Osteoblast (primary cell): ENCODE measurements around the gene SNRNP27. TPM values are rescaled to one million over a fixed set of nuclear protein-coding genes. Genes with fewer than 3 reads are reported as not detected.

Source experiments
- DNase-seq: peaks from one replicate; pipeline ENCODE4 v3.0.0; 2011; ENCODE audit warnings: low spot score, mixed read lengths; ENCODE audit not compliant: insufficient read length; ENCODE audit errors: missing footprints
- H2AFZ ChIP-seq: 2 replicates; pipeline ENCODE4 v1.6.0; 2011; ENCODE audit warnings: mild to moderate bottlenecking, low read length
- H3K27ac ChIP-seq: 2 replicates; pipeline ENCODE4 v1.5.1; 2011; ENCODE audit warnings: mild to moderate bottlenecking, low read depth, low read length, moderate library complexity
- H3K27me3 ChIP-seq: 2 replicates; pipeline ENCODE4 v1.6.0; 2012; ENCODE audit warnings: mild to moderate bottlenecking, control low read depth, inconsistent platforms, low read length, moderate library complexity; ENCODE audit not compliant: insufficient read depth
- H3K36me3 ChIP-seq: 2 replicates; pipeline ENCODE4 v1.5.1; 2011; ENCODE audit warnings: mild to moderate bottlenecking, low read length, control low read depth, moderate library complexity; ENCODE audit not compliant: insufficient read depth
- H3K4me1 ChIP-seq: 2 replicates; pipeline ENCODE4 v1.5.1; 2011; ENCODE audit warnings: mild to moderate bottlenecking, low read length, control low read depth, moderate library complexity; ENCODE audit not compliant: insufficient read depth
- H3K4me2 ChIP-seq: 2 replicates; pipeline ENCODE4 v1.6.0; 2011; ENCODE audit warnings: mild to moderate bottlenecking, low read length; ENCODE audit not compliant: insufficient read depth
- H3K4me3 ChIP-seq: fragments of 200-600 bp; sonication (generic); 3 replicates; pipeline ENCODE4 v1.5.1; 2012; ENCODE audit warnings: mild to moderate bottlenecking, low read length, inconsistent platforms; ENCODE audit not compliant: insufficient read depth
- H3K79me2 ChIP-seq: 2 replicates; pipeline ENCODE4 v1.6.0; 2012; ENCODE audit warnings: mild to moderate bottlenecking, low read length, control low read depth, inconsistent platforms; ENCODE audit not compliant: insufficient read depth
- H3K9me3 ChIP-seq: 2 replicates; pipeline ENCODE4 v1.5.1; 2011; ENCODE audit warnings: low read depth, low read length, control low read depth
- H4K20me1 ChIP-seq: 2 replicates; pipeline ENCODE4 v1.6.0; 2012; ENCODE audit warnings: mild to moderate bottlenecking, low read length, control low read depth; ENCODE audit not compliant: insufficient read depth
- total RNA-seq: library from RNA; depleted of rRNA; stranded (reverse); fragments of >200 nt; gene quantifications from 2 replicates; pipeline ENCODE4 v1.2.3, GENCODE V29; 2012
- TF ChIP-seq, protein P1 (sequence below): IDR thresholded peaks from 2 replicates; pipeline ENCODE4 v1.5.1; 2011; ENCODE audit warnings: mild to moderate bottlenecking, low read depth, low read length, moderate library complexity; ENCODE audit errors: extremely low read depth

The SNRNP27 gene
- total RNA-seq, 1 donor = 35.1 TPM

DNA sequence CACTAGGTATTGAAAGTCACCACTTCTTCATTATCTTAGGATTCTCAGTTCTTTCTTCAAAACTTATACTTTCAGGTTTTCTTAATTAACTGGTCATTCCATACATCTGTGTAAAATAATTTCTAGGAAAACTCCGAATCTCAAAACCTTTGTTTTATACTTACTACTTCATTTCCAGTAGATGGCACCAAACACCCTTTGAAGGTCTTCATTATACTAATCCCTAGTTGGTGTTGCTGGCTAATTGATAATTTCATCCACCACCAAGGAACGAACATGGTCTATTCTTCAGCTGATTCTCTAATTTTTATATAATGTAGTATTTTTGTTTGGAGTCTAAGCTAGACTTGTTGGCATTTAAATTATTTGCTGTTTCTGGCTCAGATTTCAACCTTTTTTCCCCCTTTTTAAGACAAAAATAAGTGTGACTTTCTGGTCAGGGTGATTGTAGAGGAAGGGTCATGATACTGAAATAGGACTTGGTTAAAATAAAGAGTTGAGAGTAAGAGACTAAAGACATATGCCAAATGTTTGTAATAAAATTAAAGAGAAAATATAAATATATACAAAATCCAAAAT, 18.3 kb downstream of the SNRNP27 start:
- H3K79me2 ChIP-seq = peaks cover 21% of the 10 kb centered on the region
- H3K4me3 ChIP-seq = no peak overlapping the region
- H3K4me2 ChIP-seq = no peak overlapping the region
- no peaks in the 10 kb centered on the region for H4K20me1 ChIP-seq
- H3K27ac ChIP-seq = peak overlapping the region; percentile 39
- H2AFZ ChIP-seq = no peak overlapping the region
- no peaks in the 10 kb centered on the region for H3K27me3 ChIP-seq
- no peak for DNase-seq
- TF ChIP-seq, protein P1, sequence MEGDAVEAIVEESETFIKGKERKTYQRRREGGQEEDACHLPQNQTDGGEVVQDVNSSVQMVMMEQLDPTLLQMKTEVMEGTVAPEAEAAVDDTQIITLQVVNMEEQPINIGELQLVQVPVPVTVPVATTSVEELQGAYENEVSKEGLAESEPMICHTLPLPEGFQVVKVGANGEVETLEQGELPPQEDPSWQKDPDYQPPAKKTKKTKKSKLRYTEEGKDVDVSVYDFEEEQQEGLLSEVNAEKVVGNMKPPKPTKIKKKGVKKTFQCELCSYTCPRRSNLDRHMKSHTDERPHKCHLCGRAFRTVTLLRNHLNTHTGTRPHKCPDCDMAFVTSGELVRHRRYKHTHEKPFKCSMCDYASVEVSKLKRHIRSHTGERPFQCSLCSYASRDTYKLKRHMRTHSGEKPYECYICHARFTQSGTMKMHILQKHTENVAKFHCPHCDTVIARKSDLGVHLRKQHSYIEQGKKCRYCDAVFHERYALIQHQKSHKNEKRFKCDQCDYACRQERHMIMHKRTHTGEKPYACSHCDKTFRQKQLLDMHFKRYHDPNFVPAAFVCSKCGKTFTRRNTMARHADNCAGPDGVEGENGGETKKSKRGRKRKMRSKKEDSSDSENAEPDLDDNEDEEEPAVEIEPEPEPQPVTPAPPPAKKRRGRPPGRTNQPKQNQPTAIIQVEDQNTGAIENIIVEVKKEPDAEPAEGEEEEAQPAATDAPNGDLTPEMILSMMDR = peak; percentile 57
- H3K36me3 ChIP-seq = peaks cover 39% of the 10 kb centered on the region
- no peaks in the 10 kb centered on the region for H3K9me3 ChIP-seq
- peaks cover 23% of the 10 kb centered on the region for H3K4me1 ChIP-seq

DNA sequence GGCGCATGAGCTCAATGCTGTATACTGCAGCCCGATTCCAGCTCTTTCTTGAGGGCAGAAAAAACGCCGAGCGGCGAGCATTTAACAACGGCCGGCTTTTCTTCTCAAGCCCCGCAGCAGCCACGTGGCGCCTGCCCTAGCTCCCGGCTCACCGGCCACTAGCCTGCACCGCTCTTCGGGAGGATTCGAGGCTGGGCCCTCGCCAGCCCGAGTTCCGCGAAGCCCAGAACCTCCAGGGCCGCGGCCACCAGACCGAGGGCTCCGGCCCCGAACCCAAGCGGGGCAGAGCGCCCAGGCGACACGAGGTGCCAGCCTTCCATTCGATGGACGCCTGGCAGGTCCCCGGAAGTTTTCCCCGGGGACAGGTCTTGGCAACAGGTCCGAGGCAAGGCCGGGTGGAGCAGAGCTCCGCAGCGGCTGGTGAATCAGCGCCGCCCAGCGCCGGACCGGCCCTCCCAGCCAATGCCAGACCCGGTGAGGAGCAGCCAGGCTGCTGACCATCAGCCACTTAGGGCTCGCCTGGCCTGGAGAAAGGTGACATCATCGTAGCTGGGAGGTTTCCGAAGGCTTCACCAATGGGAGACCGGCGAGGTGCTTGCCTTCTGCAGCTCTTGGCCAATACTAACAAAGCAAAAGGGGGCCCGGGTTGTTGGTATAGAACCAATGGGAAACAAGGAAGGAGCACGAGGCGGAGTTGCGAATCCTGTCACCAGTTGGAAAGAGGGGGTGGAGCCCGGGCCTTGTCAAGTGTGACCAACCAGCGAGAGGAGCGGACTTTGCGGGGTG, 20.6 kb downstream of the SNRNP27 start:
- Histone ChIP-seq H3K27ac (peak overlapping the region; percentile 93), H3K4me3 (peak overlapping the region; percentile 81), H3K27me3 (no peaks in the 10 kb centered on the region), H3K4me1 (peaks cover 34% of the 10 kb centered on the region), H3K9me3 (no peaks in the 10 kb centered on the region), H3K79me2 (peaks cover 28% of the 10 kb centered on the region), H3K4me2 (peak overlapping the region; percentile 93), H3K36me3 (peaks cover 24% of the 10 kb centered on the region), H4K20me1 (no peaks in the 10 kb centered on the region), H2AFZ (peak overlapping the region; percentile 72)
- DNase-seq = peak; percentile 97
- TF ChIP-seq, protein P1 = no peak

DNA sequence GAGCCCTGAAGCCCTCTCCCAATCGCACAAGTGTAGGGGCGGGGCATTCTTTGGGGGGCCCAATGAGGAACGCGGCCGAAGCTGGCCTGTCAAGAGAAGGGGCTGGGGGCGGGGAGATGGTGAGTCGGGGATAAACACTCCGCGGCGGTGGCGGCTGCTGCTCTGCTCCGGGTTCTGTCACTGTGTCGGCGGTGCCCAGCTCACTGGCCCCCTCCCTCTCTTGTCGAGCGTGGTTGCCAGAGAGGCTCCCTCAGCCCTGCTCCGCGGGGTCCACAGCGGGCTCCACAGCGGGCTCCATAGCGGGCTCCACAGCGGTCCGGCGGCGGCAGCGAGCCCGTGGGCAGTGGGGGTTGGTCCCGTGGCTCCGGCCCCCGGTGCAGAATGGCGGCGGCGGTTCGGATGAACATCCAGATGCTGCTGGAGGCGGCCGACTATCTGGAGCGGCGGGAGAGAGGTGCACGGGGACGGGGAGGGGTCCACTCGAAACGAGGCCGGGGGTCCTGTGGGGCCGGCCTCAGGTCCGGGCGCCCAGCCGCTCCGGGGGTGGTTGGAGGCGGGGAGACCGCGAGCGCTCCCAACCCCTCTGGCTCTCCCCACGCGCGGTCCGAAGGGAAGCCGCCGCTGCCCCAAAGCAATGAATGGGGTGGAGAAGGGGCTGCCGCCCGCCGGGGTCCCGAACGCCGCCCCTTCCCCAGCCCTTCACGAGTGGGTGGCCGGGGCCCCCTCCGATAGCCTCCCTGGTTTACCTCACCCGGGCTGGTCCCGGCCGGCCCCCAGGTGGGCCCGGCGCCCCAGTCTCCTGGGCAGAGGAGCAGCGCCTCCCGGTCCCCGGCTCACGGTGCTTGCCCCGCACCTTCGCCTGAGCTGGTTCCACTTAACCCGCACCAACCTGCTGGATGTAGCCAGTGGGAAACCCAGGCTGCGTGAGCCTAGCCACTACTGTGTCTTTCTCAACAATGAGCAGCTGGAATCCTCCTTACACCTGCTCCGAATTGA, 21.5 kb downstream of the SNRNP27 start, which contains the start of gene MXD1:
MXD1 (plus strand) TSS at position 160 of the 996 bp plus-strand sequence; CDS start at position 382, 222 bp downstream.
- peaks cover 34% of the 10 kb centered on the region for H3K4me1 ChIP-seq
- TF ChIP-seq, protein P1 = no peak
- no peaks in the 10 kb centered on the region for H4K20me1 ChIP-seq
- peak within 1 kb of the TSS; percentile 91 for H3K4me3 ChIP-seq
- peaks cover 24% of the 10 kb centered on the region for H3K36me3 ChIP-seq
- H2AFZ ChIP-seq = peak within 1 kb of the TSS; percentile 72
- H3K27ac ChIP-seq = peak within 1 kb of the TSS; percentile 93
- H3K79me2 ChIP-seq = peaks cover 30% of the 10 kb centered on the region
- H3K27me3 ChIP-seq = no peaks in the 10 kb centered on the region
- H3K9me3 ChIP-seq = no peaks in the 10 kb centered on the region
- peak; percentile 73 for DNase-seq
- peak within 1 kb of the TSS; percentile 95 for H3K4me2 ChIP-seq
